GM13977 (cell line): ENCODE results near the gene ZNF782.
"Not testable (repeated sequence)": the region's sequence is repeated elsewhere in the genome, so short reads cannot be mapped to it uniquely, and the experiment has no call there.

ENCODE experiments used
- DNase-seq: peaks from one replicate; pipeline ENCODE4 v3.0.0; 2012; ENCODE audit warnings: low spot score
- CTCF ChIP-seq: IDR thresholded peaks from 2 replicates; pipeline ENCODE4 v1.5.1; 2012; ENCODE audit warnings: mild to moderate bottlenecking, control low read depth; ENCODE audit not compliant: insufficient read depth; ENCODE audit errors: extremely low read depth, missing control alignments
- in situ Hi-C: fragments of 300-500 bp; cut with MboI; formaldehyde crosslinking; loops from one replicate; pipeline ENCODE4 v1.12.0; 2022; ENCODE audit warnings: low sequenced_read_pairs, low pct_unique_long_range_greater_than_20kb, mixed read lengths, inconsistent platforms; ENCODE audit not compliant: unreplicated experiment

Gene ZNF782

DNA sequence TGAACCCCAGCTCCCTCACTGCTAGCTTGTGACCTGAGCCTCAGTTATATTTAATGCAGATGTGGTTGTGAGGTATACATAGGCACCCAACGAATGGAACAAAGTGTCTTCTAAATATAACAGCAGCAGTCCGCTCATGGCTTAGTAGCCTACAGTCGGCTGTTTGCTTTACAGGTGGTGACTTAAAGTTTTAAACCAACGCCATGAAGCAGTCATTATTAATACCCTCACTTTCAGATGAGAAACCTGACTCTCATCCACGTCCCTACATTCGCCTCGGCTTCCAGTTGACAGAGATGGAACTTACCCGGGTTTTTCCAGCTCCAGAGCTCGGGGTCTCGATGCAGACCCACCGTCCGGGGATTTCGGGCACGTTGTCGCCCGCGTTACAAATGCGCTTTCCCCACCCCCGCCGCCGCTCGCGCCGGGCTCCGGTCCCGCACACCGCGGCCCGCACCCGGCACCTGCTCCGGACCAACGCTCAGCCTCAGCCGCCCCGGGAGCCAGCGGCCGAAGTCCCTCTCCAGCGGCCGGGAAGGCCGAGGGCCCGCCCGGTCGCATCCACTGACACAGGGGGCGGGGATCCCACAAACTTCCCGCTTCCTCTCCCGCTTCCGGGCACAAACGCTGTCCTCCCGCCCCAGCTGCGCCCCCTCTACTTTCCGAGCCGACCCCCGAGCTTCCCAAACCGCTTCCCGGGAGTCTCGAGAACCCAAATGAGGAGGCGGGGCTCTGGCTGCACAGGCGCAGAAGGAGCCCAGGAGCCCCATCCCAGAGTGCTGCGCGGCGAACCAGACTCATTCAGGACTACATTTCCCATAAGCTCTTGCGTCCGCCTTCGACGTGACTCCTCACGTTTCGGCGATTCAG lies at the start of gene ZNF782:
ZNF782 (minus strand) TSS at position 734 of the 870 bp plus-strand sequence. CDS start 2,553 bp downstream, outside the sequence.
- in situ Hi-C loops, result loop anchor here (25.0 kb wide), 3 partner anchors 258 to 758 kb away; no protein-coding TSS in a partner anchor
- peak; percentile 90 for DNase-seq
- no peak for TF ChIP-seq CTCF

- DNase-seq, in situ Hi-C loops: not testable (repeated sequence)
Observed at GRCh38 chr9:96900010-96900409, 45.7 kb upstream of the ZNF782 start.

- TF ChIP-seq CTCF, result no peak
- DNase-seq, result no peak
- in situ Hi-C loops, result no loop called here
Observed at GRCh38 chr9:96892131-96892530, 37.8 kb upstream of the ZNF782 start.

DNA sequence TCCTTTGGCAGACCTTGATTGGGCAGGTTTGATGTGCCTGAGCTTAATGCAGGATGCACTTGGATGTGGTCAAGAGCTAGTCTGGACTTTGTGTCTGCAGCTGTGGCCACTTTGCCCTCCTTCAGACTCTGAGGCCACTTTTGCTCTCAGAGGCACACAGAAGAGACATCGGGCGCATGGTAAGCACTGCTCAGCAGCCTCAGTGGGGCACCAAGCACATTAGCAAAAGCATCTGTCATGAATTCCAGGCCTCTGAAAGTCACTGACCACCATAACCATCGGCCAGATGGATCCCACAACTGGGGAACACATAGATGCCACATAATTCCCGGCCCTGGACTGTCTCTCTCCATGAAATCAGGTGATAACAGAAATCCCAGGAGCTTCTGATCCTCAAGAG lies 34.3 kb upstream of the ZNF782 start:
- in situ Hi-C loops, result no loop called here
- DNase-seq, result no peak
- TF ChIP-seq CTCF, result no peak

- in situ Hi-C loops, result no loop called here
- TF ChIP-seq CTCF, result no peak
- DNase-seq, result no peak
Observed at GRCh38 chr9:96885424-96885823, 31.1 kb upstream of the ZNF782 start.

GRCh38 chr9:96884443-96884842 lies 30.1 kb upstream of the ZNF782 start:
- no peak for DNase-seq
- TF ChIP-seq CTCF, result no peak
- in situ Hi-C loops, result no loop called here

- no peak for DNase-seq
- TF ChIP-seq CTCF, result no peak
- in situ Hi-C loops, result no loop called here
Observed at GRCh38 chr9:96883922-96884321, 29.6 kb upstream of the ZNF782 start.
